ENCODE measurements around the gene SMIM36.
"Not testable (repeated sequence)": the region's sequence is repeated elsewhere in the genome, so short reads cannot be mapped to it uniquely, and the experiment has no call there.

SMIM36 gene

GRCh38 chr17:55435408-55435807, 75.8 kb downstream of the SMIM36 start:
- no peak for DNase-seq (ENCODE audit: low read depth in 2 of 2)

- DNase-seq (ENCODE audit: low read depth in 2 of 2): no peak
Observed at GRCh38 chr17:55434721-55435120, 76.5 kb downstream of the SMIM36 start.

- DNase-seq (ENCODE audit: low read depth in 2 of 2): no peak
Observed at GRCh38 chr17:55433629-55434422, 77.4 kb downstream of the SMIM36 start.

- no peak for DNase-seq (ENCODE audit: low read depth in 2 of 2)
Observed at GRCh38 chr17:55433029-55433628, 78.1 kb downstream of the SMIM36 start.

- no peak for DNase-seq (ENCODE audit: low read depth in 2 of 2)
Observed at GRCh38 chr17:55432358-55433028, 78.8 kb downstream of the SMIM36 start.

GRCh38 chr17:55431914-55432313, 79.3 kb downstream of the SMIM36 start:
- DNase-seq (ENCODE audit: low read depth in 2 of 2): not testable (repeated sequence)

- no peak for DNase-seq (ENCODE audit: low read depth in 2 of 2)
Observed at GRCh38 chr17:55430541-55431288, 80.5 kb downstream of the SMIM36 start.

- DNase-seq (ENCODE audit: low read depth in 2 of 2): no peak
Observed at GRCh38 chr17:55427587-55427882, 83.7 kb downstream of the SMIM36 start.

GRCh38 chr17:55426851-55427586, 84.2 kb downstream of the SMIM36 start:
- no peak for DNase-seq (ENCODE audit: low read depth in 2 of 2)

GRCh38 chr17:55424893-55425540, 86.2 kb downstream of the SMIM36 start:
- DNase-seq (ENCODE audit: low read depth in 2 of 2): no peak

- DNase-seq (ENCODE audit: low read depth in 2 of 2): no peak
Observed at GRCh38 chr17:55423535-55423934, 87.7 kb downstream of the SMIM36 start.

GRCh38 chr17:55422828-55423164, 88.5 kb downstream of the SMIM36 start:
- DNase-seq (ENCODE audit: low read depth in 2 of 2): not testable (repeated sequence)

- no peak for DNase-seq (ENCODE audit: low read depth in 2 of 2)
Observed at GRCh38 chr17:55421179-55421934, 89.9 kb downstream of the SMIM36 start, which contains the start of gene MMD. TSS of gene MMD (minus strand) at chr17:55421835. CDS start at chr17:55421695, 140 bp downstream.

- peak; percentile 7 to 21 for DNase-seq (ENCODE audit: low read depth in 2 of 2)
Observed at GRCh38 chr17:55420776-55421178, 90.5 kb downstream of the SMIM36 start.

GRCh38 chr17:55420067-55420775, 91.0 kb downstream of the SMIM36 start:
- peak in 1 of 2 donors; percentile 1 for DNase-seq (ENCODE audit: low read depth in 2 of 2)

- DNase-seq (ENCODE audit: low read depth in 2 of 2): no peak
Observed at GRCh38 chr17:55418369-55419268, 92.6 kb downstream of the SMIM36 start.

GRCh38 chr17:55417411-55418268, 93.6 kb downstream of the SMIM36 start:
- DNase-seq (ENCODE audit: low read depth in 2 of 2): no peak

Data from stimulated activated CD8-positive, alpha-beta memory T cell treated with anti-CD3 and anti-CD28 coated beads, Interleukin-2, amount 100 ng/mL, for 1 hour (primary cell).